Upper lobe of left lung (tissue), 4 donors: ENCODE data around the gene ATP1A1.

Experiments used
- EP300 ChIP-seq, 4 donors: sonication (generic); formaldehyde crosslinking; IDR thresholded peaks; one replicate each; pipeline ENCODE4 v1.5.1; 2017; ENCODE audit warnings: antibody characterized with exemption in 4 of 4, control low read depth in 2 of 4
- POLR2A ChIP-seq, 4 donors: fragments of 450-650 bp; IDR thresholded peaks; one replicate each; pipeline ENCODE4 v1.5.1; 2016 to 2017; ENCODE audit warnings: antibody characterized with exemption in 4 of 4, mild to moderate bottlenecking in 2 of 4

- TF ChIP-seq EP300 (IDR thresholded peaks at IDR 0.05) (no peak), POLR2A (IDR thresholded peaks at IDR 0.05) (peak in 1 of 4 donors; percentile 16)
Measured at GRCh38 chr1:116374353-116375147, 1.5 kb downstream of the ATP1A1 start.
